ENCODE measurements around the gene EFNA3. TPM values are rescaled to one million over a fixed set of nuclear protein-coding genes. Genes with fewer than 3 reads are reported as not detected.

Gene EFNA3
- total RNA-seq, 2 experiments from 2014 or later, result 0.22 to 0.47 TPM

DNA sequence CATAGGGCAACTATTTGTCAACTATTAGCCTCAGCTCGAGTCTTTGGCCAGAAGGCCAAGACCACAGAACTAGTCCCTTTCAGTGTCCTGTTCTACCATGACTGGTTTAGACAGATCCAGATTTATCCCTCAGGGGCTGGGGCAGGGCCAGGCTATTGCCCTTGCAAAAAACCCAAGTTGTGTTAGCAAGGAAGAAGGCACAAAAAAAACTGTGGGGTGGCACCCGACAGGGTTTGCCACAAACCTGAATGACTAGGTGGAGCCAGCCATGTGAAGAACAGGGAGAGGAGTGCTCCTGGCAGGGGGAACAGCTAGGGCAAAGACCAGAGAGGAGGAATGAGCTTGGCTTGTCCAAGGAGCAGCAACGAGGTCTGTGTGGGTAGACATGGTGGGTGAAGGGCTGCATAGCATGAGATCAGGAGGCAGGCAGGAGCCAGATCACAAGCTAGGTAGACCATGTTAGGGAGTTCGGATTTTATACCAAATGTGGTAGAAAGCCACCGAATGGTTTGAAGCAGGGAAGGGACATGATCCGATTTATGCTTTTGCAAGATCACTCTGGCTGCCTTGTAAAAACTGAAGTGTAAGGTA lies 40.7 kb upstream of the EFNA3 start:
- POLR2A ChIA-PET, result no interaction called here
- no peak overlapping the region for H3K27ac ChIP-seq (ENCODE audit: low read depth in 1 of 2, low read length in 2 of 2)
- H3K9me3 Mint-ChIP-seq, result no peaks in the 10 kb centered on the region

DNA sequence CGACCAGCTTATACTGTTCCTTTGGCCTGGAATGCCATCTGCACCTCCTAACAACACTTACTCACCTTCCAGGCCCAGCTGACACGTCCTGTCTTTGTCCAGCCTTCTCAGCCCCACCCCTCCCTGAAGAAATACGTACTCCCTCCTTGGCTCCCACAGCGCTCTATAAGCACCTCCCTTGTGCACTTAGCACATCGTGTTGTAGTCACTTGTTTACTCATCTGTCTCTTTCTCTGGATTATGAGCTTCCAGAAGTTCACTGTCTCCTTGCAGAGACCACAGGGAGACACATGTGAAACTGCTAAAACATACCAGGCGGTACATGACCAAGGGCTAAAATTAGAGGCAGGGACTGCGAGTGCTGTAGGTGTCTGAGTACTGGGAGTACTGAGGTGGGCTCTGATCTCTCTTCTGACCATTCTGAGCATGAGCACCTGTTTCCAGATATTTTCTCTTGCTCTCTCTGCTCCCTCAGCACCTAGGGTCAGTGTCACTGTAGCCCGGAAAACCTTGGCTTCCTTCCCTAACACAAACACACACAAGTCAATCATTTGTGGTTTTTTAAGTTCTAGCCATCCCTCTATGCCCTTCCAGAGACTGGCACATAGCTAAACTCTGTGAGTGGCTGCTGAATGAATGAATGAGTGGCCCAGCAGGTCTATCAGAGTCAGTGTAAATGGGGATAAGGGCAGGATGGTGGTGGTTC lies 39.9 kb upstream of the EFNA3 start:
- Mint-ChIP-seq H3K4me3 (no peak overlapping the region), H3K4me1 (ENCODE audit: low read depth) (no peaks in the 10 kb centered on the region), H3K36me3 (ENCODE audit: low read depth) (no peaks in the 10 kb centered on the region), H3K9me3 (no peaks in the 10 kb centered on the region), H3K27me3 (no peaks in the 10 kb centered on the region), H3K27ac (no peak overlapping the region)
- DNase-seq, result no peak
- Histone ChIP-seq H3K9me3 (ENCODE audit: control insufficient read depth in 1 of 2, insufficient read depth in 1 of 2, low read length in 2 of 2) (no peaks in the 10 kb centered on the region), H3K4me1 (ENCODE audit: insufficient read depth, low read length) (no peaks in the 10 kb centered on the region), H3K27me3 (ENCODE audit: control insufficient read depth in 1 of 2, insufficient read depth in 2 of 2, low read length in 2 of 2) (no peaks in the 10 kb centered on the region), H3K27ac (ENCODE audit: low read depth in 1 of 2, low read length in 2 of 2) (no peak overlapping the region), H3K4me3 (ENCODE audit: low read length) (no peak overlapping the region), H3K36me3 (ENCODE audit: insufficient read depth, low read length) (no peaks in the 10 kb centered on the region)
- TF ChIP-seq, protein P1, sequence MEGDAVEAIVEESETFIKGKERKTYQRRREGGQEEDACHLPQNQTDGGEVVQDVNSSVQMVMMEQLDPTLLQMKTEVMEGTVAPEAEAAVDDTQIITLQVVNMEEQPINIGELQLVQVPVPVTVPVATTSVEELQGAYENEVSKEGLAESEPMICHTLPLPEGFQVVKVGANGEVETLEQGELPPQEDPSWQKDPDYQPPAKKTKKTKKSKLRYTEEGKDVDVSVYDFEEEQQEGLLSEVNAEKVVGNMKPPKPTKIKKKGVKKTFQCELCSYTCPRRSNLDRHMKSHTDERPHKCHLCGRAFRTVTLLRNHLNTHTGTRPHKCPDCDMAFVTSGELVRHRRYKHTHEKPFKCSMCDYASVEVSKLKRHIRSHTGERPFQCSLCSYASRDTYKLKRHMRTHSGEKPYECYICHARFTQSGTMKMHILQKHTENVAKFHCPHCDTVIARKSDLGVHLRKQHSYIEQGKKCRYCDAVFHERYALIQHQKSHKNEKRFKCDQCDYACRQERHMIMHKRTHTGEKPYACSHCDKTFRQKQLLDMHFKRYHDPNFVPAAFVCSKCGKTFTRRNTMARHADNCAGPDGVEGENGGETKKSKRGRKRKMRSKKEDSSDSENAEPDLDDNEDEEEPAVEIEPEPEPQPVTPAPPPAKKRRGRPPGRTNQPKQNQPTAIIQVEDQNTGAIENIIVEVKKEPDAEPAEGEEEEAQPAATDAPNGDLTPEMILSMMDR (IDR thresholded peaks at IDR 0.05), result no peak
- POLR2A ChIA-PET, result no interaction called here
- ATAC-seq (ENCODE audit: poor library complexity), result no peak
- intact Hi-C loops (cut with DNase I, micrococcal nuclease), result loop anchor here in 1 of 2 experiments (10.0 kb wide), 1 partner anchor 116 kb away; no protein-coding TSS in a partner anchor
- CTCF ChIA-PET, result interaction anchor here (0.6 to 1.7 kb wide), 2 partner anchors 21 to 66 kb away, joined by 3 to 6 read pairs; no protein-coding TSS in a partner anchor

More for the DNA sequence above, 40.7 kb upstream of the EFNA3 start:
- Histone ChIP-seq H3K4me1 (ENCODE audit: insufficient read depth, low read length) (no peaks in the 10 kb centered on the region), H3K9me3 (ENCODE audit: control insufficient read depth in 1 of 2, insufficient read depth in 1 of 2, low read length in 2 of 2) (no peaks in the 10 kb centered on the region), H3K27me3 (ENCODE audit: control insufficient read depth in 1 of 2, insufficient read depth in 2 of 2, low read length in 2 of 2) (no peaks in the 10 kb centered on the region), H3K36me3 (ENCODE audit: insufficient read depth, low read length) (no peaks in the 10 kb centered on the region), H3K4me3 (ENCODE audit: low read length) (no peak overlapping the region)
- Mint-ChIP-seq H3K27me3 (no peaks in the 10 kb centered on the region), H3K4me3 (no peak overlapping the region), H3K27ac (no peak overlapping the region), H3K36me3 (ENCODE audit: low read depth) (no peaks in the 10 kb centered on the region), H3K4me1 (ENCODE audit: low read depth) (no peaks in the 10 kb centered on the region)
- intact Hi-C loops (cut with DNase I, micrococcal nuclease), result loop anchor here in 1 of 2 experiments (10.0 kb wide), 1 partner anchor 117 kb away; no protein-coding TSS in a partner anchor
- ATAC-seq (ENCODE audit: poor library complexity) (no peak), DNase-seq (no peak)
- CTCF ChIA-PET, result interaction anchor here (1.7 kb wide), 1 partner anchor 20 kb away, joined by 6 read pairs; no protein-coding TSS in a partner anchor
- TF ChIP-seq, protein P1 (IDR thresholded peaks at IDR 0.05), result no peak

DNA sequence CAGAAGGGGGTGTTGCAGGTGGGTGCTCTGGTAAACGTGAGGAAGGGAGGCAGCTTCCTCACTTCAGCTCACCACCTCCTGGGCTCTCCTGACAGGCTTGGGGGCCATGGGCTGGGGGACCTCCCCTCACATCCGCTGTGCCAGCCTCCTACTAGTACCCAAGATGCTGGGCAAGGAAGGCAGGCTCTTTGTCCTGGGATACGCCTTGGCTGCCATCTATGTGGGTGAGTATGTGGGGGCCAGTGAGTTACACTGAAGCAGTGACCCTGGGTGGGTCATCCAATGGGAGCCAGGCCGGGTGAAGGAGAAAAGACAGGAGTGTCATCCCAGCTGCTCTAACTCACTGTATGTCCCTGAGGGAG lies 39.3 kb upstream of the EFNA3 start:
- DNase-seq, result no peak
- Mint-ChIP-seq H3K27me3 (no peaks in the 10 kb centered on the region), H3K27ac (no peak overlapping the region), H3K4me3 (no peak overlapping the region), H3K36me3 (ENCODE audit: low read depth) (no peaks in the 10 kb centered on the region), H3K9me3 (no peaks in the 10 kb centered on the region), H3K4me1 (ENCODE audit: low read depth) (no peaks in the 10 kb centered on the region)
- Histone ChIP-seq H3K4me1 (ENCODE audit: insufficient read depth, low read length) (no peaks in the 10 kb centered on the region), H3K27me3 (ENCODE audit: control insufficient read depth in 1 of 2, insufficient read depth in 2 of 2, low read length in 2 of 2) (no peaks in the 10 kb centered on the region), H3K36me3 (ENCODE audit: insufficient read depth, low read length) (no peaks in the 10 kb centered on the region), H3K4me3 (ENCODE audit: low read length) (no peak overlapping the region), H3K9me3 (ENCODE audit: control insufficient read depth in 1 of 2, insufficient read depth in 1 of 2, low read length in 2 of 2) (no peaks in the 10 kb centered on the region), H3K27ac (ENCODE audit: low read depth in 1 of 2, low read length in 2 of 2) (no peak overlapping the region)
- ChIA-PET CTCF (interaction anchor here (0.6 to 1.7 kb wide), 2 partner anchors 22 to 66 kb away, joined by 3 to 6 read pairs; no protein-coding TSS in a partner anchor), POLR2A (no interaction called here)
- no peak for ATAC-seq (ENCODE audit: poor library complexity)
- intact Hi-C loops (cut with DNase I, micrococcal nuclease), result loop anchor here in 1 of 2 experiments (10.0 kb wide), 1 partner anchor 116 kb away; no protein-coding TSS in a partner anchor
- TF ChIP-seq, protein P1 (IDR thresholded peaks at IDR 0.05), result no peak

Measured in CD4-positive, alpha-beta T cell (primary cell).